NCI-H2171 (cell line): Measurements from ENCODE around the gene L3MBTL2.
"Not testable (repeated sequence)": the region's sequence is repeated elsewhere in the genome, so short reads cannot be mapped to it uniquely, and the experiment has no call there.

Source experiments
- DNase-seq: peaks from one replicate; lab custom pipeline; 2025; lab: John Stamatoyannopoulos, UW

Gene L3MBTL2

GRCh38 chr22:41204992-41205900, at the start of gene L3MBTL2:
TSS of gene L3MBTL2 (plus strand) at chr22:41205312. CDS start at chr22:41205363, 51 bp downstream.
- DNase-seq, result peak; percentile 99

- DNase-seq, result no peak
Measured at GRCh38 chr22:41157083-41157482, 48.0 kb upstream of the L3MBTL2 start.

DNA sequence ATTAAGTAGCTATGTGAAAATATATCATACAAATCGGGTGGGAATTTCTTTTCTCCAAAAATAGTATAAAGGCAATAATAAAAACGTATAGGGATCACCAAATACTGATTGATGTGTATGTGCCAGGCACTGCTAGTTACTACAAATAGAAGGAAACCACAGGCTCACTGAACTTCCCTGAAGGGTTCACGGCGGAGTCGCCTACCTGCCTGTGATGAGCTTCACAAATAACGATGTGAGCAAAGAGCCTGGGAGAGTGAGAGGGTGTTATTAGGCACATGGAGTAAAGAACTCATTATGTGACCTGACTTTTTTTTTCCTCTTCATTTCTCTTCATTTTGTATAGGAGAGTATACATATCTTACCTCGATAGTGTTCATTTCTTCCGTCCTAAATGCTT, 36.0 kb upstream of the L3MBTL2 start:
- no peak for DNase-seq

- no peak for DNase-seq
Measured at GRCh38 chr22:41171996-41172395, 33.1 kb upstream of the L3MBTL2 start.

DNA sequence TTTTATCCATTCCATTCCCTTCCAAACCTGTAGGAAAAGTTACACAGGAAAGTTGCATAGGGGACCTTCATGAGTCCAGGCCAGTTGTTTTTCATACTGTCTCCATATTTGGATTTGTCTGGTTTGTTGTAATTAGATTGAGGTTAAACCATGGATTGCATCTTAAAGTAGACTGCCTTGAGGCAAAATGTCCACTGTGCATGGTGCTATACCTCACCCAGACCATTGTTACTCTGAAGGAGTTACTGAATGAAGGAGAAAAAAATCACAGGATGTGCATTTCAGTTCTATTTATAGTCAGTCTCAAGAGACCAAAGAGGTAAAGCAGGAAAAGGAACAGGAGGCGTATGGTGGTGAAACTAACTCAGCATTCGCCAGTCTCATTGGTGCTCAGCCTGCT, 29.6 kb upstream of the L3MBTL2 start:
- DNase-seq, result no peak

DNA sequence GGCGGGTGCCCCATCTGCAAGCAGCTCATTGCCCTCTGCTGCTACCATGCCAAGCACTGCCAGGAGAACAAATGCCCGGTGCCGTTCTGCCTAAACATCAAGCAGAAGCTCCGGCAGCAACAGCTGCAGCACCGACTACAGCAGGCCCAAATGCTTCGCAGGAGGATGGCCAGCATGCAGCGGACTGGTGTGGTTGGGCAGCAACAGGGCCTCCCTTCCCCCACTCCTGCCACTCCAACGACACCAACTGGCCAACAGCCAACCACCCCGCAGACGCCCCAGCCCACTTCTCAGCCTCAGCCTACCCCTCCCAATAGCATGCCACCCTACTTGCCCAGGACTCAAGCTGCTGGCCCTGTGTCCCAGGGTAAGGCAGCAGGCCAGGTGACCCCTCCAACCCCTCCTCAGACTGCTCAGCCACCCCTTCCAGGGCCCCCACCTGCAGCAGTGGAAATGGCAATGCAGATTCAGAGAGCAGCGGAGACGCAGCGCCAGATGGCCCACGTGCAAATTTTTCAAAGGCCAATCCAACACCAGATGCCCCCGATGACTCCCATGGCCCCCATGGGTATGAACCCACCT, 28.0 kb upstream of the L3MBTL2 start:
- DNase-seq, result no peak

GRCh38 chr22:41177622-41178424, 27.3 kb upstream of the L3MBTL2 start:
- no peak for DNase-seq

GRCh38 chr22:41178425-41178975, 26.6 kb upstream of the L3MBTL2 start:
- DNase-seq, result no peak

DNA sequence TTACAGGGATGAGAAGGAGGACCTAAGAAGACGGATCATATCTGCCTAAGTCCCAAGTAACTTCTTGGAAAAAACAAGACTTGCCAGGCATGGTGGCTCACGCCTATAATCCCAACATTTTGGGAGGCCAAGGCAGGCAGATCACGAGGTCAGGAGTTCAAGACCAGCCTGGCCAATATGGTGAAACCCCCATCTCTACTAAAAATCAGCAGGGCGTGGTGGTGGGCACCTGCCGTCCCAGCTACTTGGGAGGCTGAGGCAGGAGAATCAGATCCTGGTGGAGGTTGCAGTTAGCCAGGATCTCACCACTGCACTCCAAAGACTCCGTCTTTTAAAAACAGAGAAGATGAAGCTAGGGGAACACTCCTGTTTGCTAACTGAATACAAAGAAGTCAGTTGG, 24.8 kb upstream of the L3MBTL2 start:
- not testable (repeated sequence) for DNase-seq

DNA sequence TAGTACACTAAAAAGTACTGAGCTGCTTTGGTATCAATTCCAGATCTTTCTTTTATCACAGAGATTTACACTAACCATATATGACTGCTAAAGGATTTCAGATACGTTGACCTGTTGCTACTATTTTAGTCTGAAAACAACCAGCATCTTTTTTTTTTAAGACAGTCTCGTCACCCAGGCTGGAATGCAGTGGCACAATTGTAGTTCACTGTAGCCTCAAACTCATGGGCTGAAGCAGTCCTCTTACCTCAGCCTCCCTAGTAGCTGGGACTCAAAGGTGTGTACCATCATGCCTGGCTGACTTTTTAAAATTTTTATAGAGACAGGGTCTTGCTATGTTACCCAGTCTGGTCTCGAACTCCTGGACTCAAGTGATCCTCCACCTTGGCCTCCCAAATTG, 24.2 kb upstream of the L3MBTL2 start:
- no peak for DNase-seq

- DNase-seq, result no peak
Measured at GRCh38 chr22:41181349-41182241, 23.5 kb upstream of the L3MBTL2 start.

DNA sequence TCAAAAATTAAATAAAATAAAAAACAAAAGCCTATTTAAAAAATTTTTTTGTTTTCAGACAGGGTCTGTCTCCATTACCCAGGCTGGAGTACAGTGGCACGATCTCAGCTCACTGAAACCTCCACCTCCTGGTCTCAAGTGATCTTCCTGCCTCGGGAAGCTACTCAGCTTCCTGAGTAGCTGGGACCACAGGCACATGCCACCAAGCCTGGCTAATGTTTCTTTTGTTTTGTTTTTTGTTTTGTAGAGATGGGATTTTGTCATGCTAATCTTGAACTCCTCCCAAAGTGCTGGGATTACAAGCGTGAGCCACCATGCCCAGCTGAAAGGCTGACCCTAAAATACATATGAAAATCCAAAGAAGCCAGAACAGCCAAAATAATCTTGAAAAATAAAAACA, 20.4 kb upstream of the L3MBTL2 start:
- DNase-seq, result no peak

DNA sequence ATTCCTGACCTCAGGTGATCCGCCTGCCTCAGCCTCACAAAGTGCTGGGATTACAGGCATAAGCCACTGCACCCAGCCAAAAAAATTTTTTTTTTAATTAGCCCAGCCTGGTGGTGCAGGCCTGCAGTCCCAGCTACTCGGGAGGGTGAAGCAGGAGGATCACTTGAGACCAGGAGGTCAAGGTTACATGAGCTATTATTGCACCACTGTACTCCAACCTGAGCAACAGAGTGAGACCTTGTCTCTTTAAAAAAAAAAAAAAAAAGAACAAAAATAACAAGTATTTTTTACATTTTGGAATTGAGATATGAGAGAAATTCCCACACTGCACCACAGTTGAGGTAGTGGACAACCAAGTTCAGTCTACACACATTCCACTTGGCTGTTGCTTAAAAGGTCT, 13.6 kb upstream of the L3MBTL2 start:
- DNase-seq, result no peak

- DNase-seq, result no peak
Measured at GRCh38 chr22:41193829-41194228, 11.3 kb upstream of the L3MBTL2 start.

DNA sequence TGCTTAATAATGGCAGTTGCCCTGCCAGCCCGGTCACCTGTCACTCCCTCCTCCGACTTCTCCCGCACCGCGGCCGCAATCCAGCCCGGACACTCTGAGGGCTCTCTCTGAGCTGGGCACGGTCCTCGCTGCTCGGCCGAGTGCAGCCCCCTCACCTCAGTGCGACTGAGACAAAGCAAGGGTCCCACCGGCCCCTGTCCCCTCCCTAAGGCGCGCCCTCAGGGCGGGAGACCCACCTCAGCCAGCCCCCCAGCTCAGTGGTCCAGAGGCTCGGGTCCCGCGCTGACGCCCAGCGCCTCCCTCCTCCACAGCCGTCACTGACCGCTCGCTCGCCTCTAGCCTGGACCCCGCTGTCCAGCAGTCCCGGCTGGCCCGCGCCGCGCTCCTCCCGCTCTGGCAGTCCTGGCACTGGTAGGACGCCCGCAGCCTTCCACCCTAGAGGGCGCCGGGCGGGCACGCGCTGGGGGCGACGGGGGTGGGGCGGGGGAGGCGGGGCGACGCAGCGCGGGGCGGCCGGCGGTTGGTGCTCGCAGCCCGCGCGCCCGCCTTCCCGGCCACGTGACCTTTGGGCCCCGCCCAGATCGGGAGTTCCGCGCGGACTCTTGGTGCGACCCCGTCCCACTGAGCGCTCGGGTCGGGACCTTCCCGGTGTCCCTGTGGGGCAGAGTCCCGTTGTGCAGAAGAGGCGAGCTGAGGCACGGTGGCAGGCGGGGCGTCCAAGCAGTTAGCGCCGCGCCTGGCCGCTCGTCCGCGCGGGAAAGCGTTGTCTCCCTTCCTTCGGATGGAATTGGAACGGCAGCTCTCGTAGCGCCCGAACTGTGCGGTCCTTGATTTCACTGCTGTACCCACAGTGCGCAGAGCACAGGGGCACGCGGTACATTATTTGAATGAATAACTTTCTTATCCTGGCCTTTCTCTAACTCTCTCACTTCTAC, 7.8 kb upstream of the L3MBTL2 start:
- peak; percentile 91 for DNase-seq

DNA sequence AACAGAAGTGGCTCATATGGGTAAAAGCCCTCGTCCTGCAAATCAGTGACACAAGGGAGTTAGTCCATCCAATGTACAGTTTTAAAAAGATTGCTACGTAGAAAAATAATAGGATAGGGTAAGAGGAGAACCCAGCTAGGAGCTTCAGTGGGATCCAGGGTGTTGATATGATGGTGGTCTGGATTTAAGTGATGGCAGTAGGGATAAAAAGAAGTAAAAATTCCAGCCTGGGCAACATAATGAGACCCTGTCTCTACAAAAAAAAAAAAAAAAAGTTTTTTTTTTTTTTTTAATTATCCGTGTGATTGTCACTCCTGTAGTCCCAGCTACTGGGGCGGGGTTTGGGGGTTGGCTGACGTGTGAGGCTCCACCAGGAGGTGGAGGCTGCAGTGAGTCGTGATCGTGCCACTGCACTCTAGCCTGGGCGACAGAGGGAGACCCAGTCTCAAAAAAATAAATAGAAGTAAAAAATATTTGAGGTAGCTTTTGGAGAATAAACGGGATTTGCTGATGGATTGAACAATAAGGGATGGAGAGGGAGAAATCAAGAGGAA, 7.0 kb upstream of the L3MBTL2 start:
- DNase-seq, result peak; percentile 48

DNA sequence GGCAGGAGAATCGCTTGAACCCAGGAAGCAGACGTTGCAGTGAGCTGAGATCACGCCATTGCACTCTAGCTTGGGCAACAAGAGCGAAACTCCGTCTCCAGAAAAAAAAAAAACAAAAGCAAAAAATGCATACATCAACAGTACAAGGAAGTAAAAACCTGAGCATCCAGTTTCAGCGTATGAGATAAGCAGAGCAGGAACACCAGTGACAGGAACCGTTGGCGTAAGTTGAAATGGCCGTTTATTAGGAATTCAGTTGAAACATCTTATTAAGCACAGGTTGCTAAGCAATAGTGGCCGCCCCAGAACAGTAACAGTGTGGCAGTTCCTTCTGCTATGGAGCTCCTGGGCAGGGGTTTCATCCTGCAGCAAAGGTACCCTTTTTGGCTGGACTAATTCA, 4.0 kb upstream of the L3MBTL2 start:
- no peak for DNase-seq

DNA sequence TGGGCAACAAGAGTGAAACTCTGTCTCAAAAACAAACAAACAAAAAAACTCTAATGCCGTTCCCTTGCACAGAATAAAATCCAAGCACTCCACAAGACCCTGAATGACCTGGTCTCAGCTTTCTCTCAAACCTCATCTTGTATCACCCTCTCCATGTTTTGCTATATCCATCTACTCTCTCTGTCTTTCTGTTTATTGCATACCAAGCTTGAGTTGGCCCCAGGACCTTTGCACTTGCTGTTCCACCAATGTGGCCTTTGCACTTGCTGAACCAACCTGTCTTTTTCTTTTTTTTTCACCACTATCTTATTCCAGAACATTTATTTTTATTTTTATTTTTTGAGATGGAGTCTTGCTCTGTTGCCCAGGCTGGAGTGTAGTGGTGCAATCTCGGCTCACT, 2.0 kb upstream of the L3MBTL2 start:
- no peak for DNase-seq

DNA sequence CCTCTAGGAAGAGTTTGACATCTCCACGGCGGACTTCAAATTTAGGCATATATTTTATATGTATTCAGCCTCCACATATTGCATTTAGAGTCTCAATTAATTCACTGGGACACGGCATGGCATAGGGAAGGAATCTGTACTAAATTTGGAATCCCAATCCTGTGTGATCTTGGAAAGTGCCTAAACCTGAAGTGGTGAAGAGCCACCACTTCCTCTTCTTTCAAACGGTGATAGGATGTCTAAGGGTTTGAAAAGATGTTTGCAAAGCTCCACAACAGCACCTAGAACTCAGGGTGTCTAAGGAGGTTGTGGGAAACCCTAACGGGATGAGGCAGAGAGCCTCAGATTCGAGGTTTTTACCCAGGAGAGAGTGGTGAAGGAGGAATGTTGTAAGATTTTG, 1.0 kb upstream of the L3MBTL2 start:
- no peak for DNase-seq

DNA sequence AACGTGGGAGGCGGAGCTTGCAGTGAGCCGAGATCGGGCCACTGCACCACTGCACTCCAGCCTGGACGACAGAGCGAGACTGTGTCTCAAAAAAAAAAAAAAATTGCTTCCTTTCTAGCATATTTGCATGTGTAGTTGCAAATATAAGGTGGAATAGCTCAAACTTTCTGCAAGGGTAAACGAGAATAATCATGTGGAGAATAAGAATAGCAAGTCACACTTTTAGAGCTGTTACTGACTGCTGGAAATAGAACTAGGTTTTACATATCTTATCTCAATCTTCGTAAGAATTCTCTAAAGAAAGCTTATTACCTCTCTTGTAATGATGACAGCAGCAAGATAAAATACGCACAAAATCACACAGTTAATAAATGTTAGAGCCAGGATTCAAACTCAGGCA, 1.6 kb downstream of the L3MBTL2 start:
- no peak for DNase-seq
